HepG2 (cell line): ENCODE results near the gene RNF213. TPM values are rescaled to one million over a fixed set of nuclear protein-coding genes. Genes with fewer than 3 reads are reported as not detected.

Source experiments
- ATAC-seq: fragments of 200-7000 bp; cut with Tn5 transposase; 3 replicates; pipeline ENCODE4 v1.9.1; 2020; ENCODE audit warnings: mild to moderate bottlenecking, moderate library complexity
- BruUV-seq: library from RNA; stranded (reverse); fragments of 400-500 nt; replicated peaks from 2 replicates; lab custom pipeline; 2021; lab: Mats Ljungman, UMichigan
- CTCF ChIA-PET: fragments of 300-600 bp; formaldehyde crosslinking; extraction: SDS; loops from one replicate; lab custom pipeline; 2021; ENCODE audit warnings: low total read pairs, inconsistent platforms, low intra/inter-chr PET ratio; lab: Yijun Ruan, JAX
- POLR2A ChIA-PET: fragments of 350-600 bp; sonication (Branson Sonifier 250); formaldehyde crosslinking; loops from one replicate; lab custom pipeline; 2020; ENCODE audit warnings: antibody characterized with exemption, inconsistent platforms; lab: Yijun Ruan, JAX
- DNase-seq: peaks from one replicate; pipeline ENCODE4 v3.0.0-alpha.2; 2015; ENCODE audit warnings: low spot score
- FAIRE-seq: peaks from 3 replicates; lab custom pipeline; 2011; peaks lifted over from hg19 to GRCh38; lab: Jason Lieb, UNC
- H2AFZ ChIP-seq: one replicate; pipeline ENCODE4 v1.6.1; 2011; ENCODE audit warnings: low read length, inconsistent platforms
- H3K27ac ChIP-seq: fragments of 300-600 bp; 3 replicates; pipeline ENCODE4 v1.8.0; 2011; ENCODE audit warnings: mixed run types, mild to moderate bottlenecking, mixed read lengths, low read length, inconsistent platforms; ENCODE audit not compliant: insufficient read depth; ENCODE audit errors: extremely low read length
- H3K27me3 ChIP-seq, 2 experiments: fragments of 200-600 bp in 1 of 2; 2 replicates in 1 of 2; 3 replicates in 1 of 2; pipeline versions ENCODE4 v1.6.0 to v1.8.0; 2011; ENCODE audit warnings: low read length in 2 of 2, mild to moderate bottlenecking in 2 of 2, moderate library complexity in 2 of 2, inconsistent platforms in 1 of 2; ENCODE audit not compliant: insufficient read depth in 2 of 2, control insufficient read depth in 1 of 2
- H3K36me3 ChIP-seq, 2 experiments: fragments of 200-600 bp in 1 of 2; replicated peaks in 1 of 2; 2 replicates in 1 of 2; 3 replicates in 1 of 2; pipeline versions ENCODE4 v1.5.1 to v1.8.0; 2011; ENCODE audit warnings: low read length in 2 of 2, inconsistent platforms in 1 of 2; ENCODE audit not compliant: insufficient read depth in 2 of 2, control insufficient read depth in 1 of 2
- H3K4me1 ChIP-seq: 2 replicates; pipeline ENCODE4 v1.5.1; 2012; ENCODE audit warnings: low read length, inconsistent platforms; ENCODE audit not compliant: insufficient read depth
- H3K4me2 ChIP-seq: 2 replicates; pipeline ENCODE4 v1.6.0; 2011; ENCODE audit warnings: low read depth, low read length, inconsistent platforms
- H3K4me3 ChIP-seq, 3 experiments: fragments of 200-600 bp in 1 of 3; sonication (generic), shearing (Covaris generic) in 1 of 3; replicated peaks in 1 of 3; 2 replicates each; pipeline ENCODE4 v1.5.1; 2011 to 2016; ENCODE audit warnings: low read length in 3 of 3, inconsistent platforms in 2 of 3, low read depth in 2 of 3, mild to moderate bottlenecking in 2 of 3, control low read depth in 1 of 3, mixed read lengths in 1 of 3; ENCODE audit not compliant: insufficient read depth in 1 of 3
- H3K79me2 ChIP-seq: one replicate; pipeline ENCODE4 v1.6.1; 2011; ENCODE audit warnings: low read length, inconsistent platforms; ENCODE audit not compliant: insufficient read depth
- H3K9ac ChIP-seq: 2 replicates; pipeline ENCODE4 v1.6.0; 2011; ENCODE audit warnings: mild to moderate bottlenecking, low read depth, low read length, inconsistent platforms; ENCODE audit not compliant: insufficient read depth
- H3K9me3 ChIP-seq: 2 replicates; pipeline ENCODE4 v1.5.1; 2012; ENCODE audit warnings: mild to moderate bottlenecking, low read length
- H4K20me1 ChIP-seq: 2 replicates; pipeline ENCODE4 v1.6.0; 2011; ENCODE audit warnings: inconsistent platforms, mild to moderate bottlenecking, low read length, moderate library complexity; ENCODE audit not compliant: insufficient read depth
- SRY ChIP-seq: sonication (generic); formaldehyde crosslinking; IDR thresholded peaks from 2 replicates; pipeline ENCODE4 v1.8.0; 2022; ENCODE audit warnings: mild to moderate bottlenecking, missing genetic modification reagents
- ZNF614 ChIP-seq: IDR thresholded peaks from 2 replicates; pipeline ENCODE4 v1.6.1; 2018; ENCODE audit warnings: missing biosample characterization, missing genetic modification reagents, inconsistent platforms, borderline replicate concordance
- WGBS: methylation state at CpG from one replicate; pipeline ENCODE4 v1.1.6; 2017; ENCODE audit warnings: low lambda C conversion rate; 5-methylcytosine and 5-hydroxymethylcytosine counted together
- in situ Hi-C: cut with HindIII; loops from 2 replicates; pipeline ENCODE4 v1.10.0; 2017; ENCODE audit warnings: low pct_unique_long_range_greater_than_20kb; ENCODE audit not compliant: extremely low pct_ligation_motif_present
- intact Hi-C: fragments of 100-400 bp; cut with micrococcal nuclease; formaldehyde crosslinking; loops from one replicate; pipeline ENCODE4 v1.10.0; 2022; ENCODE audit not compliant: unreplicated experiment
- polyA plus RNA-seq, 8 experiments: library from polyadenylated mRNA; depleted of rRNA in 3 of 8; stranded (reverse) in 7 of 8; unstranded in 1 of 8; fragments of >200 nt; fragmentation: Illumina TruSeq in 4 of 8; extraction: Trizol in 4 of 8; gene quantifications; 2 replicates each; pipeline versions ENCODE4 v1.2.1 to v1.2.3, GENCODE V29; 2011 to 2016; ENCODE audit warnings: low read depth in 4 of 8, missing spikeins in 1 of 8, mixed read lengths in 1 of 8; ENCODE audit not compliant: insufficient read depth in 1 of 8
- total RNA-seq, 5 experiments: library from RNA; depleted of rRNA; stranded (reverse); fragments of >200 nt; fragmentation: Illumina TruSeq; extraction: Trizol; gene quantifications; 2 replicates each; pipeline ENCODE4 v1.2.3, GENCODE V29; 2016; ENCODE audit warnings: low read depth in 1 of 5

RNF213 gene
- total and polyA plus RNA-seq, 2 of the 13 experiments (the other 11 are each of a cell fraction or from before 2014, with no cell fraction given) = 38.6 to 38.7 TPM

- H3K27me3 ChIP-seq = peaks cover 13 to 33% of the 10 kb centered on the region in 2 experiments; a peak in 3 of 5 replicates
- in situ Hi-C loops (no loop called here), intact Hi-C loops (no loop called here)
- DNase-seq = no peak
- H2AFZ ChIP-seq = no peak overlapping the region
- peaks cover 13% of the 10 kb centered on the region for H3K4me1 ChIP-seq
- H3K27ac ChIP-seq = no peak overlapping the region
- no peak overlapping the region for H3K4me2 ChIP-seq
- ChIA-PET CTCF (no interaction called here), POLR2A (no interaction called here)
- no TSS peak for BruUV-seq
- H3K36me3 ChIP-seq = no peaks in the 10 kb centered on the region
- 26% methylated on average over 15 of the region's 26 CpGs for WGBS
- TF ChIP-seq ZNF614 (CRISPR knock-in tag) = no peak
- no peaks in the 10 kb centered on the region for H3K79me2 ChIP-seq
- no peak overlapping the region for H3K9ac ChIP-seq
- H3K4me3 ChIP-seq = no peak overlapping the region
- no peaks in the 10 kb centered on the region for H3K9me3 ChIP-seq
- H4K20me1 ChIP-seq = peaks cover 14% of the 10 kb centered on the region; the same call in 1 of the 2 replicates
- no peak for FAIRE-seq
- ATAC-seq = no peak; the same call in 2 of the 3 replicates
Measured at GRCh38 chr17:80445007-80445725, 184.5 kb downstream of the RNF213 start.

DNA sequence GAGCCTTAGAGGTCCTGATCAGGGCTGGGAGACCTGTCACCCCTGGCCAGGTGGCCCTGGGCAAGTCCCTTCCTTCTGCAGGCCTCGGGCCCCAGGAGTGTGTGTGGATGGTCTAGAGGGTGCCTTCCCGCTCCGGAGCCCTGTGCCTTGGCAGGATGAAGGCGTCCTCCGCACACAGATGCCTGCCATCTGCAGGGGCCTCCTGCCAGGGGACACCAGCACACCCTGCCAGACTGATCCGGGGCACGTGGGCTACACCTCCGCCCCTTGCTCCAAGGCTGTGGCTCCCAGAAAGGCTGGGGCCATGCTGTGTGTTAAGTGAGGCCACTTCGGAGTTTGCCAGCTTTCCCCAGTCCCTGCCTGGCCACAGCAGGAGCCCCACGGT lies 185.1 kb downstream of the RNF213 start:
- FAIRE-seq (no peak), DNase-seq (no peak), ATAC-seq (no peak)
- Histone ChIP-seq H3K9ac (no peak overlapping the region), H3K4me2 (no peak overlapping the region), H3K79me2 (no peaks in the 10 kb centered on the region), H3K4me1 (peaks cover 13% of the 10 kb centered on the region), H3K36me3 (no peaks in the 10 kb centered on the region), H3K27ac (no peak overlapping the region), H3K9me3 (no peaks in the 10 kb centered on the region), H3K4me3 (no peak overlapping the region), H4K20me1 (peaks cover 14% of the 10 kb centered on the region; the same call in 1 of the 2 replicates), H3K27me3 (peaks cover 15 to 38% of the 10 kb centered on the region in 2 experiments; a peak in 3 of 5 replicates), H2AFZ (no peak overlapping the region)
- in situ Hi-C loops (no loop called here), intact Hi-C loops (no loop called here)
- CTCF ChIA-PET = no interaction called here
- no peak for TF ChIP-seq SRY (CRISPR knock-in tag)
- POLR2A ChIA-PET = no interaction called here
- WGBS = 3% methylated on average over 6 of the region's 10 CpGs
- no TSS peak for BruUV-seq
